GM23248 (cell line): ENCODE data around the gene C8G. TPM values are rescaled to one million over a fixed set of nuclear protein-coding genes. Genes with fewer than 3 reads are reported as not detected.

Source experiments
- DNase-seq: peaks from one replicate; pipeline ENCODE4 v3.0.0-alpha.2; 2015
- H2AFZ ChIP-seq: fragments of 200-600 bp; sonication (generic); 2 replicates; pipeline ENCODE4 v1.6.1; 2016; ENCODE audit warnings: antibody characterized with exemption
- H3F3A ChIP-seq: fragments of 200-600 bp; sonication (generic); 2 replicates; pipeline ENCODE4 v1.6.1; 2016; ENCODE audit warnings: mild to moderate bottlenecking, antibody characterized with exemption, mixed run types; ENCODE audit not compliant: insufficient read depth
- H3K27ac ChIP-seq: fragments of 200-600 bp; sonication (generic); 2 replicates; pipeline ENCODE4 v1.5.1; 2016; ENCODE audit warnings: mild to moderate bottlenecking
- H3K27me3 ChIP-seq: fragments of 200-600 bp; sonication (generic); replicated peaks from 2 replicates; pipeline ENCODE4 v1.6.1; 2016; ENCODE audit warnings: mild to moderate bottlenecking; ENCODE audit not compliant: insufficient read depth
- H3K36me3 ChIP-seq: fragments of 200-600 bp; sonication (generic); 2 replicates; pipeline ENCODE4 v1.6.1; 2016; ENCODE audit warnings: low read depth, mild to moderate bottlenecking
- H3K4me1 ChIP-seq: fragments of 200-600 bp; sonication (generic); 2 replicates; pipeline ENCODE4 v1.6.1; 2016; ENCODE audit warnings: mild to moderate bottlenecking; ENCODE audit not compliant: insufficient read depth
- H3K4me2 ChIP-seq: fragments of 200-600 bp; sonication (generic); one replicate; pipeline ENCODE4 v1.6.1; 2016; ENCODE audit warnings: mild to moderate bottlenecking; ENCODE audit not compliant: unreplicated experiment
- H3K4me3 ChIP-seq: fragments of 200-600 bp; sonication (generic); 2 replicates; pipeline ENCODE4 v1.5.1; 2016; ENCODE audit warnings: mild to moderate bottlenecking
- H3K79me2 ChIP-seq: fragments of 200-600 bp; sonication (generic); 2 replicates; pipeline ENCODE4 v1.6.1; 2016; ENCODE audit warnings: mild to moderate bottlenecking; ENCODE audit not compliant: insufficient read depth
- H3K9ac ChIP-seq: fragments of 200-600 bp; sonication (generic); 2 replicates; pipeline ENCODE4 v1.6.1; 2016; ENCODE audit warnings: mild to moderate bottlenecking
- H3K9me2 ChIP-seq: fragments of 200-600 bp; sonication (generic); 2 replicates; pipeline ENCODE4 v1.6.1; 2016; ENCODE audit warnings: mixed run types, mild to moderate bottlenecking, moderate library complexity; ENCODE audit not compliant: insufficient read depth
- H3K9me3 ChIP-seq: fragments of 200-600 bp; sonication (generic); one replicate; pipeline ENCODE4 v1.6.1; 2017; ENCODE audit warnings: low read depth
- H4K20me1 ChIP-seq: fragments of 200-600 bp; sonication (generic); 2 replicates; pipeline ENCODE4 v1.6.0; 2016; ENCODE audit not compliant: insufficient read depth
- EZH2 ChIP-seq: fragments of 200-600 bp; sonication (generic); IDR thresholded peaks from 2 replicates; pipeline ENCODE4 v1.6.1; 2018; ENCODE audit warnings: antibody characterized with exemption, mild to moderate bottlenecking; ENCODE audit not compliant: insufficient read depth, poor library complexity, severe bottlenecking
- EZH2phosphoT487 ChIP-seq: fragments of 200-600 bp; sonication (generic); IDR thresholded peaks from 2 replicates; pipeline ENCODE4 v1.6.1; 2018; ENCODE audit warnings: antibody characterized with exemption, moderate library complexity, mild to moderate bottlenecking, low read depth; ENCODE audit not compliant: insufficient read depth
- WGBS, 2 experiments: methylation state at CpG; one replicate each; pipeline ENCODE4 v1.1.6; 2015 to 2017; ENCODE audit warnings: low lambda C conversion rate in 2 of 2, low coverage in 1 of 2; ENCODE audit errors: missing lambda C conversion rate in 2 of 2; 5-methylcytosine and 5-hydroxymethylcytosine counted together
- in situ Hi-C: fragments of 300-500 bp; cut with MboI; formaldehyde crosslinking; loops from 2 replicates; pipeline ENCODE4 v1.15.0; 2020
- polyA plus RNA-seq: library from polyadenylated mRNA; unstranded; fragments of >200 nt; fragmentation: Nextera tagmentation; extraction: Ambion mirVana; gene quantifications from 2 replicates; pipeline ENCODE4 v1.2.1, GENCODE V29; 2016
- total RNA-seq: library from RNA; depleted of rRNA; stranded (reverse); fragments of >200 nt; shearing (Covaris generic); gene quantifications from 2 replicates; pipeline ENCODE4 v1.2.3, GENCODE V29; 2014

C8G gene
- total and polyA plus RNA-seq, 2 experiments from 2014 or later, result 0.49 TPM; not detected in 1

GRCh38 chr9:136969774-136970173, 24.7 kb downstream of the C8G start:
- DNase-seq, result no peak
- WGBS, 2 experiments, result 73 to 85% methylated on average over 4 to 5 of the region's 5 CpGs

GRCh38 chr9:136970361-136970760, 25.3 kb downstream of the C8G start:
- Histone ChIP-seq H3K36me3 (no peaks in the 10 kb centered on the region), H3K27me3 (no peaks in the 10 kb centered on the region)
- 73 to 81% methylated on average over 5 to 11 of the region's 11 CpGs for WGBS, 2 experiments

More at GRCh38 chr9:136969774-136970173, 24.7 kb downstream of the C8G start:
- no peak overlapping the region for H2AFZ ChIP-seq
- H3K4me2 ChIP-seq, result no peak overlapping the region
- in situ Hi-C loops, result no loop called here
- no peak overlapping the region for H3K4me3 ChIP-seq
- H4K20me1 ChIP-seq, result no peaks in the 10 kb centered on the region
- H3K79me2 ChIP-seq, result no peaks in the 10 kb centered on the region
- H3K9ac ChIP-seq, result no peak overlapping the region
- TF ChIP-seq EZH2 (no peak), EZH2phosphoT487 (no peak)
- no peaks in the 10 kb centered on the region for H3K4me1 ChIP-seq
- no peaks in the 10 kb centered on the region for H3K27me3 ChIP-seq
- H3K36me3 ChIP-seq, result no peaks in the 10 kb centered on the region
- H3K9me3 ChIP-seq, result no peaks in the 10 kb centered on the region
- no peak overlapping the region for H3K27ac ChIP-seq
- no peaks in the 10 kb centered on the region for H3F3A ChIP-seq
- H3K9me2 ChIP-seq, result no peaks in the 10 kb centered on the region

GRCh38 chr9:136971746-136972145, 26.7 kb downstream of the C8G start:
- in situ Hi-C loops, result no loop called here

More at GRCh38 chr9:136970361-136970760, 25.3 kb downstream of the C8G start:
- no peak for DNase-seq
- H3K9me2 ChIP-seq, result no peaks in the 10 kb centered on the region
- TF ChIP-seq EZH2phosphoT487 (no peak), EZH2 (no peak)
- no peak overlapping the region for H3K4me3 ChIP-seq
- H2AFZ ChIP-seq, result no peak overlapping the region
- no peaks in the 10 kb centered on the region for H3F3A ChIP-seq
- H3K9me3 ChIP-seq, result no peaks in the 10 kb centered on the region
- H3K79me2 ChIP-seq, result no peaks in the 10 kb centered on the region
- in situ Hi-C loops, result no loop called here
- H4K20me1 ChIP-seq, result no peaks in the 10 kb centered on the region
- H3K4me2 ChIP-seq, result no peak overlapping the region
- no peak overlapping the region for H3K27ac ChIP-seq
- no peak overlapping the region for H3K9ac ChIP-seq
- H3K4me1 ChIP-seq, result no peaks in the 10 kb centered on the region

GRCh38 chr9:136972335-136972734, 27.3 kb downstream of the C8G start:
- Histone ChIP-seq H3K4me1 (no peaks in the 10 kb centered on the region), H3F3A (no peaks in the 10 kb centered on the region), H3K9ac (no peak overlapping the region), H3K9me2 (no peaks in the 10 kb centered on the region), H3K36me3 (no peaks in the 10 kb centered on the region), H3K9me3 (no peaks in the 10 kb centered on the region), H3K27me3 (no peaks in the 10 kb centered on the region), H4K20me1 (no peaks in the 10 kb centered on the region), H3K4me3 (no peak overlapping the region), H3K4me2 (no peak overlapping the region), H2AFZ (no peak overlapping the region), H3K27ac (no peak overlapping the region), H3K79me2 (no peaks in the 10 kb centered on the region)
- WGBS, 2 experiments, result 53 to 62% methylated on average over 7 to 11 of the region's 11 CpGs
- DNase-seq, result no peak
- in situ Hi-C loops, result no loop called here
- TF ChIP-seq EZH2phosphoT487 (no peak), EZH2 (no peak)

More at GRCh38 chr9:136971746-136972145, 26.7 kb downstream of the C8G start:
- H3K4me3 ChIP-seq, result no peak overlapping the region
- no peaks in the 10 kb centered on the region for H3K79me2 ChIP-seq
- H3K9ac ChIP-seq, result no peak overlapping the region
- no peaks in the 10 kb centered on the region for H3K27me3 ChIP-seq
- no peak for TF ChIP-seq EZH2
- no peak overlapping the region for H3K4me2 ChIP-seq
- WGBS, 2 experiments, result 51 to 64% methylated on average over 14 of the region's 14 CpGs
- H3K9me2 ChIP-seq, result no peaks in the 10 kb centered on the region
- no peak overlapping the region for H2AFZ ChIP-seq
- H3F3A ChIP-seq, result no peaks in the 10 kb centered on the region
- H3K27ac ChIP-seq, result no peak overlapping the region
- no peaks in the 10 kb centered on the region for H4K20me1 ChIP-seq
- no peaks in the 10 kb centered on the region for H3K4me1 ChIP-seq
- no peak for DNase-seq
- H3K36me3 ChIP-seq, result no peaks in the 10 kb centered on the region
- H3K9me3 ChIP-seq, result no peaks in the 10 kb centered on the region

GRCh38 chr9:136972743-136973142, 27.7 kb downstream of the C8G start:
- H3K27ac ChIP-seq, result no peak overlapping the region

More at GRCh38 chr9:136972743-136973142, 27.7 kb downstream of the C8G start:
- Histone ChIP-seq H2AFZ (no peak overlapping the region), H3K9me2 (no peaks in the 10 kb centered on the region), H3K9ac (no peak overlapping the region), H3K27me3 (no peaks in the 10 kb centered on the region), H3K9me3 (no peaks in the 10 kb centered on the region), H3K36me3 (no peaks in the 10 kb centered on the region), H3K4me3 (no peak overlapping the region), H4K20me1 (no peaks in the 10 kb centered on the region), H3K79me2 (no peaks in the 10 kb centered on the region), H3K4me1 (no peaks in the 10 kb centered on the region), H3F3A (no peaks in the 10 kb centered on the region), H3K4me2 (no peak overlapping the region)
- TF ChIP-seq EZH2phosphoT487 (no peak), EZH2 (no peak)
- WGBS, 2 experiments, result 44% methylated on average over 12 to 13 of the region's 13 CpGs
- no peak for DNase-seq
- in situ Hi-C loops, result no loop called here
